Duodenal mucosa (tissue), 2 donors: ENCODE results near the gene ACAP1.

ENCODE experiments used
- H3K27ac ChIP-seq: one replicate; pipeline ENCODE4 v1.7.0; 2013; ENCODE audit warnings: low read depth, low read length
- H3K27me3 ChIP-seq, 2 donors: one replicate each; pipeline ENCODE4 v1.7.0; 2013; ENCODE audit warnings: low read length in 2 of 2, control low read depth in 1 of 2; ENCODE audit not compliant: insufficient read depth in 2 of 2, control insufficient read depth in 1 of 2
- H3K36me3 ChIP-seq, 2 donors: one replicate each; pipeline ENCODE4 v1.7.0; 2013; ENCODE audit warnings: low read length in 2 of 2, control low read depth in 1 of 2; ENCODE audit not compliant: insufficient read depth in 2 of 2, control insufficient read depth in 1 of 2
- H3K4me1 ChIP-seq, 2 donors: one replicate each; pipeline ENCODE4 v1.7.0; 2013; ENCODE audit warnings: low read length in 2 of 2, control low read depth in 1 of 2; ENCODE audit not compliant: insufficient read depth in 2 of 2, control insufficient read depth in 1 of 2
- H3K4me3 ChIP-seq, 2 donors: one replicate each; pipeline ENCODE4 v1.7.0; 2013; ENCODE audit warnings: low read length in 2 of 2, low read depth in 1 of 2
- H3K9ac ChIP-seq, 2 donors: one replicate each; pipeline ENCODE4 v1.7.0; 2013; ENCODE audit warnings: low read length in 2 of 2, low read depth in 1 of 2
- H3K9me3 ChIP-seq, 2 donors: one replicate each; pipeline ENCODE4 v1.7.0; 2013; ENCODE audit warnings: low read length in 2 of 2, control low read depth in 1 of 2; ENCODE audit not compliant: control insufficient read depth in 1 of 2

ACAP1 gene

GRCh38 chr17:7295230-7296180 lies 40.8 kb upstream of the ACAP1 start:
- peak overlapping the region; percentile 32 for H3K9ac ChIP-seq

GRCh38 chr17:7296189-7296861 lies 40.0 kb upstream of the ACAP1 start:
- H3K4me1 ChIP-seq, result peaks cover 33 to 45% of the 10 kb centered on the region in 2 donors
- peak overlapping the region; percentile 10 to 16 for H3K4me3 ChIP-seq
- no peak overlapping the region for H3K27ac ChIP-seq
- peaks cover 3 to 15% of the 10 kb centered on the region in 2 donors for H3K27me3 ChIP-seq
- no peaks in the 10 kb centered on the region for H3K36me3 ChIP-seq
- H3K9me3 ChIP-seq, result no peaks in the 10 kb centered on the region
- H3K9ac ChIP-seq, result peak overlapping the region; percentile 32 to 63

More at GRCh38 chr17:7295230-7296180, 40.8 kb upstream of the ACAP1 start:
- peak overlapping the region; percentile 39 to 53 for H3K4me3 ChIP-seq
- no peaks in the 10 kb centered on the region for H3K9me3 ChIP-seq
- peaks cover 3 to 16% of the 10 kb centered on the region in 2 donors for H3K27me3 ChIP-seq
- H3K36me3 ChIP-seq, result no peaks in the 10 kb centered on the region
- H3K4me1 ChIP-seq, result peaks cover 33 to 45% of the 10 kb centered on the region in 2 donors
- H3K27ac ChIP-seq, result peak overlapping the region; percentile 58

- Histone ChIP-seq H3K27me3 (no peaks in the 10 kb centered on the region), H3K36me3 (peaks cover 0 to under 1% of the 10 kb centered on the region in 2 donors), H3K9me3 (no peaks in the 10 kb centered on the region), H3K27ac (no peak overlapping the region), H3K9ac (no peak overlapping the region), H3K4me3 (no peak overlapping the region), H3K4me1 (peaks cover 5 to 8% of the 10 kb centered on the region in 2 donors)
These were observed 32.1 kb upstream of the ACAP1 start for GRCh38 chr17:7304179-7304578.

- H3K4me3 ChIP-seq, result peak within 1 kb of the TSS; percentile 82 to 87
- H3K36me3 ChIP-seq, result peaks cover 26% of the 10 kb centered on the region in 2 donors
These were observed 29.2 kb upstream of the ACAP1 start, which contains the start of gene EIF5A for GRCh38 chr17:7306911-7307685. EIF5A (plus strand) TSS chr17:7307628; CDS start chr17:7309636, 2,008 bp downstream.

GRCh38 chr17:7307686-7308624 lies 28.4 kb upstream of the ACAP1 start:
- H3K4me1 ChIP-seq, result peaks cover 19 to 20% of the 10 kb centered on the region in 2 donors
- peak overlapping the region; percentile 98 for H3K27ac ChIP-seq
- H3K27me3 ChIP-seq, result no peaks in the 10 kb centered on the region
- no peaks in the 10 kb centered on the region for H3K9me3 ChIP-seq
- H3K36me3 ChIP-seq, result peaks cover 33 to 35% of the 10 kb centered on the region in 2 donors
- peak overlapping the region; percentile 82 to 87 for H3K4me3 ChIP-seq
- H3K9ac ChIP-seq, result peak overlapping the region; percentile 90 to 94

More at GRCh38 chr17:7306911-7307685, 29.2 kb upstream of the ACAP1 start, which contains the start of gene EIF5A:
- H3K27me3 ChIP-seq, result no peaks in the 10 kb centered on the region
- H3K9me3 ChIP-seq, result no peaks in the 10 kb centered on the region
- peaks cover 17 to 20% of the 10 kb centered on the region in 2 donors for H3K4me1 ChIP-seq
- H3K27ac ChIP-seq, result peak within 1 kb of the TSS; percentile 98
- peak within 1 kb of the TSS; percentile 90 to 94 for H3K9ac ChIP-seq

- Histone ChIP-seq H3K36me3 (peaks cover 42 to 43% of the 10 kb centered on the region in 2 donors), H3K27ac (peak overlapping the region; percentile 98), H3K27me3 (no peaks in the 10 kb centered on the region), H3K4me3 (peak overlapping the region; percentile 82 to 87), H3K9ac (peak overlapping the region; percentile 90 to 94), H3K4me1 (peaks cover 24 to 28% of the 10 kb centered on the region in 2 donors), H3K9me3 (no peaks in the 10 kb centered on the region)
These were observed 27.5 kb upstream of the ACAP1 start for GRCh38 chr17:7308625-7309433.

- no peak overlapping the region for H3K27ac ChIP-seq
- H3K4me1 ChIP-seq, result peaks cover 32 to 36% of the 10 kb centered on the region in 2 donors
- H3K9me3 ChIP-seq, result no peaks in the 10 kb centered on the region
- H3K9ac ChIP-seq, result no peak overlapping the region
- H3K36me3 ChIP-seq, result peaks cover 45 to 48% of the 10 kb centered on the region in 2 donors
- H3K4me3 ChIP-seq, result peak overlapping the region; percentile 82 to 87
- H3K27me3 ChIP-seq, result no peaks in the 10 kb centered on the region
These were observed 26.7 kb upstream of the ACAP1 start for GRCh38 chr17:7309628-7310027.

GRCh38 chr17:7311110-7311705 lies 25.1 kb upstream of the ACAP1 start:
- H3K36me3 ChIP-seq, result peaks cover 45 to 48% of the 10 kb centered on the region in 2 donors

More at GRCh38 chr17:7311110-7311705, 25.1 kb upstream of the ACAP1 start:
- Histone ChIP-seq H3K4me1 (peaks cover 41% of the 10 kb centered on the region in 2 donors), H3K27me3 (no peaks in the 10 kb centered on the region), H3K9ac (no peak overlapping the region), H3K4me3 (no peak overlapping the region), H3K9me3 (no peaks in the 10 kb centered on the region), H3K27ac (no peak overlapping the region)
